Trophoblast cell (in vitro differentiated cells and primary cell): Measurements from ENCODE around the gene GCC1.
"Not testable (repeated sequence)": the region's sequence is repeated elsewhere in the genome, so short reads cannot be mapped to it uniquely, and the experiment has no call there.

Experiments used
- DNase-seq, 2 donors: peaks; one replicate each; pipeline ENCODE4 v3.0.0-alpha.2; 2016
- H2AFZ ChIP-seq: 2 replicates; pipeline ENCODE4 v1.6.1; 2013; ENCODE audit warnings: low read length, moderate library complexity, mild to moderate bottlenecking; ENCODE audit not compliant: insufficient read depth, poor library complexity
- H2AK5ac ChIP-seq: 2 replicates; pipeline ENCODE4 v1.6.1; 2013; ENCODE audit warnings: mild to moderate bottlenecking, low read length
- H2BK120ac ChIP-seq: 2 replicates; pipeline ENCODE4 v1.6.1; 2013; ENCODE audit warnings: low read length, mild to moderate bottlenecking, moderate library complexity; ENCODE audit not compliant: insufficient read depth, poor library complexity
- H2BK12ac ChIP-seq: 2 replicates; pipeline ENCODE4 v1.6.1; 2013; ENCODE audit warnings: mild to moderate bottlenecking, low read length, moderate library complexity
- H2BK5ac ChIP-seq: 2 replicates; pipeline ENCODE4 v1.6.1; 2013; ENCODE audit warnings: low read length, low read depth, moderate library complexity, mild to moderate bottlenecking; ENCODE audit not compliant: poor library complexity
- H3K14ac ChIP-seq: 2 replicates; pipeline ENCODE4 v1.6.1; 2013; ENCODE audit warnings: mild to moderate bottlenecking, low read length
- H3K18ac ChIP-seq: 2 replicates; pipeline ENCODE4 v1.6.1; 2013; ENCODE audit warnings: mild to moderate bottlenecking, low read length
- H3K23ac ChIP-seq: 2 replicates; pipeline ENCODE4 v1.6.1; 2013; ENCODE audit warnings: low read length
- H3K27ac ChIP-seq: 2 replicates; pipeline ENCODE4 v1.5.1; 2013; ENCODE audit warnings: low read depth, mild to moderate bottlenecking, inconsistent platforms, low read length, moderate library complexity
- H3K27me3 ChIP-seq: 2 replicates; pipeline ENCODE4 v1.6.1; 2013; ENCODE audit warnings: inconsistent platforms, mild to moderate bottlenecking, low read length, moderate library complexity; ENCODE audit not compliant: insufficient read depth
- H3K36me3 ChIP-seq, 2 experiments: 1 replicate in 1 of 2; 2 replicates in 1 of 2; pipeline ENCODE4 v1.6.1; 2013; ENCODE audit warnings: low read length in 2 of 2, mild to moderate bottlenecking in 2 of 2, moderate library complexity in 1 of 2; ENCODE audit not compliant: insufficient read depth in 2 of 2, control insufficient read depth in 1 of 2
- H3K4ac ChIP-seq: 2 replicates; pipeline ENCODE4 v1.6.1; 2013; ENCODE audit warnings: low read depth, mild to moderate bottlenecking, low read length, moderate library complexity
- H3K4me1 ChIP-seq, 2 experiments: 1 replicate in 1 of 2; 2 replicates in 1 of 2; pipeline ENCODE4 v1.6.1; 2013; ENCODE audit warnings: low read length in 2 of 2, mild to moderate bottlenecking in 2 of 2, moderate library complexity in 1 of 2; ENCODE audit not compliant: insufficient read depth in 2 of 2, control insufficient read depth in 1 of 2
- H3K4me2 ChIP-seq: 2 replicates; pipeline ENCODE4 v1.6.1; 2013; ENCODE audit warnings: inconsistent platforms, mild to moderate bottlenecking, low read length, moderate library complexity
- H3K4me3 ChIP-seq: 2 replicates; pipeline ENCODE4 v1.5.1; 2013; ENCODE audit warnings: mild to moderate bottlenecking, low read depth, low read length, inconsistent platforms
- H3K79me1 ChIP-seq: one replicate; pipeline ENCODE4 v1.6.1; 2013; ENCODE audit warnings: low read length
- H3K79me2 ChIP-seq: 2 replicates; pipeline ENCODE4 v1.6.1; 2013; ENCODE audit warnings: low read length, mild to moderate bottlenecking; ENCODE audit not compliant: control insufficient read depth, insufficient read depth, poor library complexity
- H3K9ac ChIP-seq: 2 replicates; pipeline ENCODE4 v1.6.1; 2013; ENCODE audit warnings: mild to moderate bottlenecking, low read length
- H3K9me3 ChIP-seq: 2 replicates; pipeline ENCODE4 v1.6.1; 2013; ENCODE audit warnings: low read depth, mild to moderate bottlenecking, control low read depth, inconsistent platforms, low read length; ENCODE audit not compliant: insufficient read depth
- H4K12ac ChIP-seq: 2 replicates; pipeline ENCODE4 v1.6.1; 2013; ENCODE audit warnings: low read depth, mild to moderate bottlenecking, low read length, moderate library complexity
- H4K8ac ChIP-seq: 2 replicates; pipeline ENCODE4 v1.6.1; 2013; ENCODE audit warnings: low read depth, mild to moderate bottlenecking, low read length, moderate library complexity
- H4K91ac ChIP-seq: one replicate; pipeline ENCODE4 v1.6.1; 2013; ENCODE audit warnings: low read depth, mild to moderate bottlenecking, low read length, moderate library complexity
- WGBS: extraction: QIAGEN DNeasy Blood & Tissue Kit; methylation state at CpG from one replicate; pipeline ENCODE4 v1.1.7; 2013; ENCODE audit warnings: missing lambda C conversion rate; ENCODE audit not compliant: insufficient read length, insufficient coverage; ENCODE audit errors: extremely low coverage; 5-methylcytosine and 5-hydroxymethylcytosine counted together

The GCC1 gene

GRCh38 chr7:127571741-127572505 lies 13.5 kb downstream of the GCC1 start:
- no peak overlapping the region for H3K18ac ChIP-seq
- no peak overlapping the region for H3K4ac ChIP-seq
- no peak overlapping the region for H4K8ac ChIP-seq
- no peak overlapping the region for H3K14ac ChIP-seq
- WGBS = no CpG with 5 or more reads among the region's 3 CpGs
- no peaks in the 10 kb centered on the region for H3K79me2 ChIP-seq
- H2AK5ac ChIP-seq = no peak overlapping the region
- H3K9me3 ChIP-seq = peaks cover 3% of the 10 kb centered on the region
- no peak overlapping the region for H3K4me3 ChIP-seq
- H3K9ac ChIP-seq = no peak overlapping the region
- H4K91ac ChIP-seq = no peak overlapping the region
- H2BK120ac ChIP-seq = no peak overlapping the region
- DNase-seq = no peak
- H2BK5ac ChIP-seq = no peak overlapping the region
- no peak overlapping the region for H3K27ac ChIP-seq
- H3K4me2 ChIP-seq = no peak overlapping the region
- H4K12ac ChIP-seq = no peak overlapping the region
- no peaks in the 10 kb centered on the region for H3K79me1 ChIP-seq
- H3K36me3 ChIP-seq = no peaks in the 10 kb centered on the region
- H3K23ac ChIP-seq = no peak overlapping the region
- H2AFZ ChIP-seq = no peak overlapping the region
- H3K27me3 ChIP-seq = no peaks in the 10 kb centered on the region
- no peak overlapping the region for H2BK12ac ChIP-seq
- no peaks in the 10 kb centered on the region for H3K4me1 ChIP-seq

GRCh38 chr7:127568034-127568433 lies 17.4 kb downstream of the GCC1 start:
- not testable (repeated sequence) for H3K18ac ChIP-seq, H2AK5ac ChIP-seq, H2BK120ac ChIP-seq, H3K9ac ChIP-seq, H2AFZ ChIP-seq, H3K14ac ChIP-seq, H3K4ac ChIP-seq, H4K12ac ChIP-seq, H2BK12ac ChIP-seq, H2BK5ac ChIP-seq, H3K4me1 ChIP-seq, H4K91ac ChIP-seq, H3K36me3 ChIP-seq, H3K23ac ChIP-seq, H3K9me3 ChIP-seq, H3K79me1 ChIP-seq, H3K4me2 ChIP-seq, H3K4me3 ChIP-seq, H3K79me2 ChIP-seq, H3K27ac ChIP-seq, H4K8ac ChIP-seq, H3K27me3 ChIP-seq, DNase-seq
- WGBS = no CpG with 5 or more reads among the region's 3 CpGs

GRCh38 chr7:127566242-127566641 lies 19.2 kb downstream of the GCC1 start:
- Histone ChIP-seq H4K91ac (no peak overlapping the region), H2BK5ac (no peak overlapping the region), H3K79me2 (no peaks in the 10 kb centered on the region), H2AFZ (no peak overlapping the region), H3K36me3 (no peaks in the 10 kb centered on the region), H2BK120ac (no peak overlapping the region), H3K79me1 (no peaks in the 10 kb centered on the region), H4K8ac (no peak overlapping the region), H3K14ac (no peak overlapping the region), H3K18ac (no peak overlapping the region), H3K9me3 (no peaks in the 10 kb centered on the region), H3K27me3 (no peaks in the 10 kb centered on the region), H3K4me3 (no peak overlapping the region), H3K4me1 (no peaks in the 10 kb centered on the region), H3K23ac (no peak overlapping the region), H2AK5ac (no peak overlapping the region), H3K4me2 (no peak overlapping the region), H2BK12ac (no peak overlapping the region), H3K9ac (no peak overlapping the region), H3K27ac (no peak overlapping the region), H3K4ac (no peak overlapping the region), H4K12ac (no peak overlapping the region)
- DNase-seq = no peak
- whole genome bisulfite sequencing = no CpG with 5 or more reads among the region's 3 CpGs

GRCh38 chr7:127557803-127558202 lies 27.6 kb downstream of the GCC1 start:
- Histone ChIP-seq H4K12ac (no peak overlapping the region), H3K4me1 (no peaks in the 10 kb centered on the region), H3K9ac (no peak overlapping the region), H3K23ac (no peak overlapping the region), H2AFZ (no peak overlapping the region), H3K4ac (no peak overlapping the region), H3K27me3 (no peaks in the 10 kb centered on the region), H3K36me3 (no peaks in the 10 kb centered on the region), H3K9me3 (no peaks in the 10 kb centered on the region), H3K4me3 (no peak overlapping the region), H2BK12ac (no peak overlapping the region), H4K8ac (no peak overlapping the region), H2BK5ac (no peak overlapping the region), H3K4me2 (no peak overlapping the region), H3K27ac (no peak overlapping the region), H4K91ac (no peak overlapping the region), H3K79me1 (no peaks in the 10 kb centered on the region), H2BK120ac (no peak overlapping the region), H3K18ac (no peak overlapping the region), H3K79me2 (no peaks in the 10 kb centered on the region), H3K14ac (no peak overlapping the region), H2AK5ac (no peak overlapping the region)
- DNase-seq = no peak
- WGBS = no CpG with 5 or more reads among the region's 2 CpGs
